GM20431 (cell line): ENCODE data around the gene UBE2D2.

ENCODE experiments used
- in situ Hi-C: fragments of 300-500 bp; cut with MseI, MboI; formaldehyde crosslinking; loops from one replicate; pipeline ENCODE4 v1.15.0; 2020; ENCODE audit warnings: low sequenced_read_pairs; ENCODE audit not compliant: unreplicated experiment

Gene UBE2D2

GRCh38 chr5:139633295-139634027, 72.3 kb downstream of the UBE2D2 start:
- in situ Hi-C loops = loop anchor here (10.0 kb wide), 2 partner anchors 61 to 121 kb away; no protein-coding TSS in a partner anchor

- in situ Hi-C loops = loop anchor here (10.0 kb wide), 2 partner anchors 61 to 121 kb away; no protein-coding TSS in a partner anchor
Measured at GRCh38 chr5:139634028-139634325, 72.8 kb downstream of the UBE2D2 start.

- in situ Hi-C loops = loop anchor here (10.0 kb wide), 2 partner anchors 60 to 120 kb away; no protein-coding TSS in a partner anchor
Measured at GRCh38 chr5:139634541-139634940, 73.4 kb downstream of the UBE2D2 start.

GRCh38 chr5:139635191-139635590, 74.1 kb downstream of the UBE2D2 start:
- in situ Hi-C loops = loop anchor here (10.0 kb wide), 2 partner anchors 60 to 120 kb away; no protein-coding TSS in a partner anchor

- in situ Hi-C loops = loop anchor here (10.0 kb wide), 2 partner anchors 59 to 119 kb away; no protein-coding TSS in a partner anchor
Measured at GRCh38 chr5:139635606-139636206, 74.6 kb downstream of the UBE2D2 start.

DNA sequence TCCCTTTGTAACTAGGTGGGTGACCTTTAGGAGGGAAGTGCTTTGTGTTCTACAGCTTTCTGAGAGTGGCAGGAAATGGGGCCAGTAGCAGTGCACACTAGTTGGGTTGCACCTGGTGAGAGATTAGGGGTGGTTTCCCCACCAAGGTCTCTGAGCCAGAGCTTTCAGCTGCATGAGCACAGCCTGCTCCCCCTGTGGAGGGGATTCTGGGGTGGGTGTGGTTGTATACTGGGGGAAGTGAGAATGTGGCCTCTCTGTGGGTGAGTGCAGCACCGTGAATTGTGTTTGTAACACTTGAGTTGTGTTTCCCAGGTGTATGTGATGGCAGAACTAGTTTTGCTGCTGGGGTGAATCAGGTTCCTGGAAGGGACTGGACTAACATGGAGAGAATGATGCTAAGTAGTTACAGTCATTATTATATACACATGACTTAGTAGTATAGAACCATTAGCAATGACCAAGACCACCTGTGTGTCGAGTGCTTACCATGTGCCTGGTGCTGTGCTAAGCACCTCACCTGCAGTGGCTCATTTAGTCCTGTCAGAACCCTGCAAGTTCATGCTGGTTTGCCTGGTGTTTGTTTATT, 75.2 kb downstream of the UBE2D2 start:
- in situ Hi-C loops = loop anchor here (10.0 kb wide), 2 partner anchors 59 to 119 kb away; no protein-coding TSS in a partner anchor

DNA sequence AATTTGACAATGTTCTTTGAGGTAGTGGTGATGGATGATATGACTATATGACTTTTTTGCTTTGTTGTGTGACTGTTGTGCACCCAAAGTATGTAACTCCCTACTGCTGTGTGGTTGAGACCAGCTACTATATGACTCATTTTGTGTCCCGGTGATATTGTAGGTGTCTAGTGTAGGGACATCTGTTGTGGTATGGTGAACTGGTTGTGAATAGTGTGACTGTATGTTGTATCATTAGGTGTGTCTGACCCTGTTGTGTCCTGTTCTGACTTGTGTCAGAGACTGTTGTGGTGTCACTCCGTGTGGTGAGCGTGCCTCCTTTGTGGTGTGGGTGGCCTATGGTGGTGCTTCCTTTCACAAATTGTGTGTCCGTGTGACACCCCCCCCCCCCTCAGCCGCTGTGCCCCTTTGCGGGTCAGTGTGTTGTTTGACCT, 75.9 kb downstream of the UBE2D2 start:
- in situ Hi-C loops = loop anchor here (10.0 kb wide), 2 partner anchors 58 to 118 kb away; no protein-coding TSS in a partner anchor

DNA sequence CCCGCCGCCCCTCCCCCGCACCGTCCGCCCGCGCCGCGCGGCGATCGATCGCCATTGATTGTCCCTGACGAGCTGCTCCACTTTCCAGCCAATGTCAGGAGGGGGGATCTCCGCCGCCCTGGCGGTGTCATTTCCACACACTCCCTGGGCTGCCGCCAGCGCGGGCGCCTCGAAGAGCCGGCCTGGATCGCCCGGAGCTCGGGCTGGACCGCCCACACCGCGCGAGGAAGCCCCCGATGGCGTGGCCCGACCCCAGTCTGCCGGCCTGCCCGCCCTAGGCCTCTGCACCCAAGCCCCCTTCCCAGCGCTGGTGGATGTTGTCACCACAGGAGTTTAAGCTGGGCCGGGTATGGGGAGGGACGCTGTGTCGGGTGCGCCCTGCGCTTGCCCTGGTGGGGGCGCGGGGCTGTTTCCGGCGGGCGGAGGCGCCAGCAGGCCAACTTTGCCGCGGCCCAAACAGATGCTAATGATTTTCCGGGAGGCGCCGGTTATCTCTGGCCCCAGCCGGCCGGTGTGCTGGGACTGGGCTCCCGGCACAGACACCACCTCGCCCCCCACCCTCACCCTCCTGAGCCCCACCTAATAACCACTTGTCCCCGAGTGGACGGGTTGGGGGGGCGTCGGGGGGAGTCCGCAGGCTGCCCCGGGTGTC, 76.4 kb downstream of the UBE2D2 start:
- in situ Hi-C loops = loop anchor here (10.0 kb wide), 2 partner anchors 57 to 117 kb away; no protein-coding TSS in a partner anchor

DNA sequence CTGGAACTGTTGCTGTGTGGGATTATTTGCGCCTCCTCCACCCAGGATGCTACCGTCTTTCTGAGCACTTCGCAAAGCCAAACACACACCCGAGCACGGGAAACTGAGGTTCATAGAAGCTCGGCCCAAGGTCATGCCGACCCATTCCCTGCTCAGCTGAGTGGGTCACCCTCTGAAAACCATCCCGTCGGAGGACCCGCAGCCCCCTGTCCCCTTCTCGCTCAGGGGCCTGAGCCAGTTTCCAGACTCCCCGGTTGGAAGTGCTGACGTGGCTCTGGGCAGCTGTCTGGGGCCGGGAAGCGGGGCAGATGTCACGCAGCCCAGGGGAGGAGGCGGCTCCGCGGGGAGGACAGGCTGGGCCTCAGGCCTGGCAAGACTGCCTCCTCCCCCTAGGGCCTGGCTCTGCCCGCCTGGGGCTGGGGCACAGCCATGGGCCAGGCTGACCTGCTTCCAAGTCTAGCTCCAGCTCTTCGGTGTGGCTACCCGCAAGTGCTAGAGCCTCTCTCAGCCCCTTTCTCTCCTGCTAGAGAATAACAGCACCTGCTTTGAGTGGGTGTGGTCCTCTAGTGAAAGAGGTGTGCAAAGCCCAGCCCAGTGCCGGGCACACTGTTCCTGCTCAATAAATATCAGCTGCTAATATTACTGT, 77.1 kb downstream of the UBE2D2 start:
- in situ Hi-C loops = loop anchor here (10.0 kb wide), 2 partner anchors 57 to 117 kb away; no protein-coding TSS in a partner anchor

DNA sequence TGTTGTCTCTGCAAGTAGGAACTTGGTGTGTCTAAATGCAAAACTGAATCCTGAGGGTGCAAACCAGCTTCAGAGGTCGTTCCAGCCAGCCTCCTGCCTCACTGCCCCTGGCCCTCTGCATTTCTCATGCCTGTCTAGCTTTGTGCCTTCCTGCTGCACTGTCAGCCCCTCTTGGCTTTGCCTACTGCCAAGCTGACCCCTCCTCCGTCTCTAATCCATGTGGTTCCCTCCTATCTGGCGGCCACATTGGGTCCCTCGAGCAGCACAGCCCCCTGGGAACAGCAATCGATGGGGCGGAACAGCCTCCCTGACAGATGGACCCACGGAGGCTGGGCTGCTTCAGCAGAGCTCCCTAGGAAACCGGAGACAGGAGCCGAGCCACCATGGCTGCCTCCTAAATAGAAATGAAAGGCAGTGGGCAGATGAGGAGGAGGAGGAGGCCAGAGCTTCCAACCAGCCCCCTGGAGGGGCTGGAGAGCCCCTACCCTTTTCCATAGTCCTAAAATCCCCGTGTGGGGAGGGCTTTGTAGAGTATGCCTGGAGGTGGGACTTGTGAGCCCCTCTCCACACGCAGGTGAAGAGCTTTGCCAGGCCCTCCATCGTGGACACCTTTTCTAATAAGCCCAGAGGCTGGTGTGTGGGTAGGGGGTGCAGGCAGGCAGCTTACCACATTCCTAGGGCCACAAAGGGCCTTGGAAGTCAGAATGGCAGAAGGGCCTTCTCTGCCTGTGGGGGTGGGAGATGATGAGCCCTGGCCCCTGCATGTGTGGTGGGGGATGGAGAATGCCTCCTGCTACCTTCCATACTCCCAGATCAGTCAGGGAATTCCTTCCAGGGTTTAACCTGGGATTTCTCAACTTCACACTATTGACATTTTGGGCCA, 77.8 kb downstream of the UBE2D2 start:
- in situ Hi-C loops = loop anchor here (10.0 kb wide), 2 partner anchors 56 to 116 kb away; no protein-coding TSS in a partner anchor

GRCh38 chr5:139639619-139640380, 78.7 kb downstream of the UBE2D2 start:
- in situ Hi-C loops = loop anchor here (10.0 kb wide), 2 partner anchors 55 to 115 kb away; no protein-coding TSS in a partner anchor

DNA sequence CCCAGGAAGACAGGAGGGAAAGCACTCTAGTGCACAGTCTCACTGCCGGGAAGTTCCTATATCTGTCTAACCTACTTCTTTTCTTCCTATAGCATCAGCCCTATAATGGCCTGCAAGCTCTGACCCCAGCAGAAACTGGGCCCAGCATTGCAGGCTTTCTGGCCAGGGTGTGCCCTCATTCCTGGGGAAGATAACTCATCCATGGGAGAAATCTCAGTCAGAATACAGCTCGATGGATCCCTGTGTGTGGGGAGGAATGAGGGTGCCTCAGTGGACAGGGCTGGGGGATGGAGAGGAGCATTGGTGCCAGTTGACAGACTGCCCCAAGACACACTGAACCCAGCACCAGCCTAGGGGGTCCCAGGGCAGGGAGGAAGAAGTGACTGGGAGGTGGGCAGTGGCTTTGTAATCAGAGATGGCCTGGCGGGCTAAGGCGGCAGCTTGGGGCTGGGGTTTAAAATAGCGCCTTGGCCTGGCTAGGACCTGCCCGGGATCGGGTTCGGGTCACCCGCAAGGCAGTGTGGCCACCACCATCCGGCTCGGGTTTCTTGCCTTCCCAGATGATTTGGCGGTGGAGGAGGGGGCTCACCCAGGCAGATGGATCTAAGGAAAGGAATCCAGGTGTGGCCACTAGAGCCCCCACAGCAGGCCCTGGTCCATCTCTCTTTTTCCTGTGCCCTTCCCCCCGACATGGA, 79.4 kb downstream of the UBE2D2 start:
- in situ Hi-C loops = no loop called here

GRCh38 chr5:139641116-139642080, 80.3 kb downstream of the UBE2D2 start:
- in situ Hi-C loops = no loop called here

DNA sequence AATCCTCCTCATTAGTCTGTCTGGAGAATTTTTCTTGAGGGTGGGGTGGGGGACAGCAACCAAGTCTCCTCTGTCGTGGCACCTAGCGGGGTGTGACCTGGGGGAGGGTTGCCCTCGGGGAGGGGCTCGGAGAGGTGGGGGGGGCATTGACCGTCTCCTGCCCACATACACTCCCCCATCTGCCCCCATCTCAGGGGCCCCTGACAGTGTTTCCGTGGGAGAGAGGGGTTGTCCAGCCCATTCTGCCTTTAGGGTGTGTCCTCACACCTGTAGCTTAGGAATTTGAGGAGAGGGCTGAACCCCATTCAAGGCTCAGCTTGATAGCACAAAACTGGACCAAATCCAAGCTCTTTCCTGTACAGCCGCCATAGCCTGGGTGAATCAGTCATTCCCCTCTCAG, 81.1 kb downstream of the UBE2D2 start:
- in situ Hi-C loops = no loop called here

- in situ Hi-C loops = no loop called here
Measured at GRCh38 chr5:139642891-139643871, 82.0 kb downstream of the UBE2D2 start.
